GM12878 (cell line): ENCODE results near the gene DUSP14. TPM values are rescaled to one million over a fixed set of nuclear protein-coding genes. Genes with fewer than 3 reads are reported as not detected.

ENCODE experiments used
- ATAC-seq: fragments of 200-7000 bp; cut with Tn5 transposase; 3 replicates; pipeline ENCODE4 v1.9.1; 2020; ENCODE audit warnings: mild to moderate bottlenecking, moderate library complexity
- BruUV-seq: library from RNA; stranded (reverse); fragments of 400-500 nt; replicated peaks from 2 replicates; lab custom pipeline; 2021; lab: Mats Ljungman, UMichigan
- CTCF ChIA-PET: fragments of 300-600 bp; sonication (Branson Sonifier 250); formaldehyde crosslinking; extraction: SDS; loops from one replicate; lab custom pipeline; 2021; ENCODE audit warnings: inconsistent platforms; lab: Yijun Ruan, JAX
- POLR2A ChIA-PET: fragments of 350-600 bp; formaldehyde crosslinking; extraction: SDS; loops from one replicate; lab custom pipeline; 2021; ENCODE audit warnings: inconsistent platforms; lab: Charles Lee
- RAD21 ChIA-PET: fragments of 300-600 bp; sonication (Branson Sonifier 250); formaldehyde crosslinking; loops from one replicate; lab custom pipeline; 2023; ENCODE audit warnings: antibody characterized with exemption; ENCODE audit not compliant: unreplicated experiment; lab: Charles Lee
- SMC1A ChIA-PET: fragments of 300-600 bp; sonication (Branson Sonifier 250); formaldehyde crosslinking; loops from one replicate; lab custom pipeline; 2023; ENCODE audit not compliant: unreplicated experiment, uncharacterized antibody; lab: Charles Lee
- DNase-seq: peaks from one replicate; pipeline ENCODE4 v3.0.0-alpha.2; 2011; ENCODE audit warnings: low read depth, low spot score
- FAIRE-seq: peaks from 3 replicates; lab custom pipeline; 2011; peaks lifted over from hg19 to GRCh38; lab: Jason Lieb, UNC
- H2AFZ ChIP-seq: 2 replicates; pipeline ENCODE4 v1.6.0; 2011; ENCODE audit warnings: low read depth, low read length, control low read depth; ENCODE audit not compliant: control insufficient read depth
- H3K27ac ChIP-seq: 2 replicates; pipeline ENCODE4 v1.5.1; 2011; ENCODE audit warnings: control low read depth; ENCODE audit not compliant: control insufficient read depth, insufficient read depth
- H3K27me3 ChIP-seq, 2 experiments: replicated peaks in 1 of 2; 2 replicates each; pipeline versions ENCODE4 v1.6.0 to v1.6.1; 2011; ENCODE audit warnings: low read length in 1 of 2; ENCODE audit not compliant: control insufficient read depth in 2 of 2, insufficient read depth in 2 of 2
- H3K36me3 ChIP-seq, 2 experiments: 2 replicates each; pipeline ENCODE4 v1.5.1; 2011; ENCODE audit warnings: low read length in 1 of 2; ENCODE audit not compliant: control insufficient read depth in 2 of 2, insufficient read depth in 2 of 2
- H3K4me1 ChIP-seq: 2 replicates; pipeline ENCODE4 v1.6.1; 2011; ENCODE audit warnings: mild to moderate bottlenecking, low read length, moderate library complexity, mixed read lengths; ENCODE audit not compliant: control insufficient read depth, insufficient read depth
- H3K4me2 ChIP-seq: 2 replicates; pipeline ENCODE4 v1.6.0; 2011; ENCODE audit warnings: control low read depth; ENCODE audit not compliant: control insufficient read depth, insufficient read depth
- H3K4me3 ChIP-seq: fragments of 200-600 bp; sonication (generic); 2 replicates; pipeline ENCODE4 v1.5.1; 2016
- H3K79me2 ChIP-seq: 2 replicates; pipeline ENCODE4 v1.6.0; 2011; ENCODE audit warnings: low read length; ENCODE audit not compliant: control insufficient read depth, insufficient read depth
- H3K9ac ChIP-seq: 2 replicates; pipeline ENCODE4 v1.8.0; 2011; ENCODE audit warnings: low read length, control low read depth, mixed read lengths; ENCODE audit not compliant: control insufficient read depth, insufficient read depth
- H3K9me3 ChIP-seq: replicated peaks from 3 replicates; pipeline ENCODE4 v1.5.1; 2011; ENCODE audit warnings: mild to moderate bottlenecking, low read length; ENCODE audit not compliant: control insufficient read depth, insufficient read depth
- H4K20me1 ChIP-seq: 2 replicates; pipeline ENCODE4 v1.6.0; 2011; ENCODE audit not compliant: control insufficient read depth, insufficient read depth
- ATF7 ChIP-seq: fragments of 450-650 bp; IDR thresholded peaks from 2 replicates; pipeline ENCODE4 v1.6.1; 2016; ENCODE audit warnings: low read depth, mild to moderate bottlenecking
- BACH1 ChIP-seq: fragments of 450-650 bp; IDR thresholded peaks from 2 replicates; pipeline ENCODE4 v1.6.1; 2017; ENCODE audit warnings: mild to moderate bottlenecking, borderline replicate concordance
- CEBPB ChIP-seq, 2 experiments: fragments of 150-350 bp in 1 of 2; IDR thresholded peaks; 2 replicates each; pipeline ENCODE4 v1.6.1; 2012 to 2014; ENCODE audit warnings: low read depth in 2 of 2, low read length in 2 of 2, borderline replicate concordance in 1 of 2, inconsistent platforms in 1 of 2
- CHD1 ChIP-seq: IDR thresholded peaks from 2 replicates; pipeline ENCODE4 v1.6.1; 2012; ENCODE audit warnings: low read depth, low read length, improper control_type of control experiment
- CREB1 ChIP-seq: IDR thresholded peaks from 2 replicates; pipeline ENCODE4 v1.6.1; 2012; ENCODE audit warnings: low read depth, mild to moderate bottlenecking, inconsistent platforms
- CREM ChIP-seq: IDR thresholded peaks from 2 replicates; pipeline ENCODE4 v1.6.1; 2014; ENCODE audit warnings: antibody characterized with exemption, low read depth
- EGR1 ChIP-seq, 2 experiments: IDR thresholded peaks; 1 replicate in 1 of 2; 2 replicates in 1 of 2; pipeline ENCODE4 v1.6.1; 2011 to 2012; ENCODE audit warnings: low read depth in 2 of 2, low read length in 2 of 2, borderline replicate concordance in 1 of 2, mild to moderate bottlenecking in 1 of 2, moderate library complexity in 1 of 2
- IRF4 ChIP-seq: IDR thresholded peaks from 2 replicates; pipeline ENCODE4 v1.6.1; 2011; ENCODE audit warnings: low read depth, low read length
- TAF1 ChIP-seq: IDR thresholded peaks from 2 replicates; pipeline ENCODE4 v1.6.1; 2011; ENCODE audit warnings: mild to moderate bottlenecking, low read depth, low read length, borderline replicate concordance
- WGBS: methylation state at CpG from one replicate; pipeline ENCODE4 v1.1.6; 2016; ENCODE audit warnings: low lambda C conversion rate; ENCODE audit not compliant: insufficient replicate concordance, insufficient coverage; ENCODE audit errors: missing lambda C conversion rate; 5-methylcytosine and 5-hydroxymethylcytosine counted together
- in situ Hi-C: fragments of 300-500 bp; cut with MboI; formaldehyde crosslinking; loops from 9 replicates; pipeline ENCODE4 v1.14.3; 2018; ENCODE audit warnings: mixed read lengths
- intact Hi-C: fragments of 100-400 bp; cut with micrococcal nuclease; formaldehyde crosslinking; loops from one replicate; pipeline ENCODE4 v1.14.2; 2022; ENCODE audit not compliant: unreplicated experiment
- polyA plus RNA-seq, 11 experiments: library from polyadenylated mRNA; depleted of rRNA in 4 of 11; unstranded in 6 of 11; stranded (reverse) in 5 of 11; fragments of >200 nt; fragmentation: Nextera tagmentation in 4 of 11; fragmentation: Illumina TruSeq in 1 of 11; extraction: Ambion mirVana in 4 of 11; extraction: Trizol in 1 of 11; gene quantifications; 1 replicate in 1 of 11; 2 replicates in 10 of 11; pipeline versions ENCODE4 v1.2.1 to v1.2.3, GENCODE V29; 2011 to 2016; ENCODE audit warnings: inconsistent platforms in 2 of 11, missing spikeins in 2 of 11, low read depth in 1 of 11
- total RNA-seq, 4 experiments: library from RNA; depleted of rRNA in 3 of 4; stranded (reverse); fragments of >200 nt in 3 of 4; fragmentation: Illumina TruSeq in 1 of 4; extraction: Trizol in 1 of 4; gene quantifications; 2 replicates each; pipeline versions ENCODE4 v1.2.1 to v1.2.3, GENCODE V29; 2013 to 2021

Gene DUSP14
- total and polyA plus RNA-seq, 10 of the 15 experiments (the other 5 are each of a cell fraction or from before 2014, with no cell fraction given): 14.5 to 36.5 (median 24.4) TPM

GRCh38 chr17:37488009-37488604 is 1.6 kb upstream of the DUSP14 start:
- TF ChIP-seq ATF7 (peak; percentile 67; the same call in 1 of the 2 replicates), TAF1 (no peak), CREM (0 out of 2 replicates have a peak, but pooled peaks have one; percentile 44), EGR1 (IDR thresholded peaks at IDR 0.05; ENCODE audit: borderline replicate concordance in 1 of 2, low read depth in 2 of 2, low read length in 2 of 2) (no peak), CEBPB (IDR thresholded peaks at IDR 0.05; ENCODE audit: borderline replicate concordance in 1 of 2, low read depth in 2 of 2, low read length in 2 of 2) (no peak), CREB1 (peak; percentile 79), BACH1 (0 out of 2 replicates have a peak, but pooled peaks have one; percentile 19), IRF4 (no peak), CHD1 (no peak)
- FAIRE-seq: no peak
- H3K4me3 ChIP-seq: peak overlapping the region; percentile 85
- no peak overlapping the region for H3K27ac ChIP-seq
- in situ Hi-C loops: no loop called here
- 39% methylated on average over 7 of the region's 7 CpGs for WGBS
- ChIA-PET CTCF (interaction anchor here (1.0 to 1.2 kb wide), 6 partner anchors 8 to 121 kb away, joined by 3 to 4 read pairs (median 3); partner anchors contain the start of gene SYNRG), RAD21 (interaction anchor here (0.7 to 1.3 kb wide), 5 partner anchors 38 to 112 kb away, joined by 3 to 4 read pairs (median 3); no protein-coding TSS in a partner anchor), SMC1A (interaction anchor here (0.8 to 1.0 kb wide), 3 partner anchors 41 to 77 kb away, joined by 3 read pairs; no protein-coding TSS in a partner anchor), POLR2A (interaction anchor here (0.8 to 1.5 kb wide), 4 partner anchors 11 to 81 kb away, joined by 3 to 5 read pairs (median 3); no protein-coding TSS in a partner anchor)
- H3K9ac ChIP-seq: peak overlapping the region; percentile 75; the same call in 1 of the 2 replicates
- H3K27me3 ChIP-seq: no peaks in the 10 kb centered on the region
- H3K4me2 ChIP-seq: peak overlapping the region; percentile 100
- intact Hi-C loops: loop anchor here (2.0 kb wide), 2 partner anchors 115 to 121 kb away; partner anchors contain the start of gene SYNRG
- H2AFZ ChIP-seq: peak overlapping the region; percentile 97
- no peaks in the 10 kb centered on the region for H3K9me3 ChIP-seq
- DNase-seq: no peak
- H4K20me1 ChIP-seq: no peaks in the 10 kb centered on the region
- BruUV-seq: no TSS peak
- H3K36me3 ChIP-seq: no peaks in the 10 kb centered on the region
- peaks cover 12% of the 10 kb centered on the region for H3K79me2 ChIP-seq
- ATAC-seq: no peak
- H3K4me1 ChIP-seq: peaks cover 24% of the 10 kb centered on the region
